ENCODE results near the gene CYTH4.

DNA sequence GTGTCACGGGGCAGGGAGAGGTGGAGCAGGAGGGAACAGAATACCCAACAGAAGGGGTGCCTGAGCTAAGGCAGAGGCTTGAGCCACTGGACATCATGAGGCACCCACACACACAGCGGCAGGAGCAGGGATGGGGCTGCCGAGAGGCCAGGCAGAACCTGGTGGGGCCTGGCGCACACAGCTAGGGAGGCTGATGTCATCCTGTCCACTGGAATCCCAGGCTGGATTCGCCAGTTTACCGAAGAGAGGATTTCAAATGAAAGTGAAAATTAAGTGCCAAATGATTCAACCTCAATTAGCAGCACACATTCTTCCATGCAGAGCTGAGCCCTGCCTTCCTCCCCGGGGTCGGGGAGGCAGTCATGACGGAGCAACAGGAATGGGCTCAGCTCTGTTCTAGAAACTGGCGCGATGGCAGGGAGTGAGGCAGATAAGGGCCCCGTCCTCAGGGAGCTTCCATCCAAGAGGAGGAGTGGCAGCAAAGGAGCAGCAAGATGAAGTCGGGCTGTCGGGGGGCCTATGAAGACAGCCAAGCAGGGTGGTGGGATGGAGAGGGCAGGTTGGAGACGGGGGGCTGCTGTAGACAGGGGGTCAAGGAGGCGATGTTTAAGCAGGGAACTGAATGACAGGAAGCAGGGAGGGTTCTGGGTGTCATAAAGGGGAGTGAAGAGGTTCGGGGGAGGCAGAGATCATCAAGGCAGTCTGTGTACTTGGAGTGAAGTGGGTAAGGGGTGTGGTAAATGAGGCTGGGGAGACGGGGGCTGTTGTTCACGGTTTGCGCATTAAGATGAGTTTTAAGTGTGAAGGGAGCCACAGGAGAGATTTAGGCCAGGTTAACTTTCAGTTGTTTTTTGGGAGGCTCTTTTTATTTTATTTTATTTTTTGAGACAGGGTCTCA is 44.7 kb upstream of the CYTH4 start:
- TF ChIP-seq, protein P1, sequence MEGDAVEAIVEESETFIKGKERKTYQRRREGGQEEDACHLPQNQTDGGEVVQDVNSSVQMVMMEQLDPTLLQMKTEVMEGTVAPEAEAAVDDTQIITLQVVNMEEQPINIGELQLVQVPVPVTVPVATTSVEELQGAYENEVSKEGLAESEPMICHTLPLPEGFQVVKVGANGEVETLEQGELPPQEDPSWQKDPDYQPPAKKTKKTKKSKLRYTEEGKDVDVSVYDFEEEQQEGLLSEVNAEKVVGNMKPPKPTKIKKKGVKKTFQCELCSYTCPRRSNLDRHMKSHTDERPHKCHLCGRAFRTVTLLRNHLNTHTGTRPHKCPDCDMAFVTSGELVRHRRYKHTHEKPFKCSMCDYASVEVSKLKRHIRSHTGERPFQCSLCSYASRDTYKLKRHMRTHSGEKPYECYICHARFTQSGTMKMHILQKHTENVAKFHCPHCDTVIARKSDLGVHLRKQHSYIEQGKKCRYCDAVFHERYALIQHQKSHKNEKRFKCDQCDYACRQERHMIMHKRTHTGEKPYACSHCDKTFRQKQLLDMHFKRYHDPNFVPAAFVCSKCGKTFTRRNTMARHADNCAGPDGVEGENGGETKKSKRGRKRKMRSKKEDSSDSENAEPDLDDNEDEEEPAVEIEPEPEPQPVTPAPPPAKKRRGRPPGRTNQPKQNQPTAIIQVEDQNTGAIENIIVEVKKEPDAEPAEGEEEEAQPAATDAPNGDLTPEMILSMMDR (optimal IDR thresholded peaks at IDR 0.05 in 1 of 3, IDR thresholded peaks at IDR 0.05 in 1 of 3, conservative IDR thresholded peaks at IDR 0.05 in 1 of 3; ENCODE audit: extremely low read depth in 1 of 3, insufficient read depth in 2 of 3, low read length in 3 of 3), result no peak
- no peak for TF ChIP-seq EZH2 (IDR thresholded peaks at IDR 0.05; ENCODE audit: low read length)
